ENCODE measurements around the gene KRTAP12-3.
"Not testable (repeated sequence)": the region's sequence is repeated elsewhere in the genome, so short reads cannot be mapped to it uniquely, and the experiment has no call there.

The KRTAP12-3 gene

GRCh38 chr21:44684077-44684476 lies 26.3 kb downstream of the KRTAP12-3 start:
- DNase-seq (ENCODE audit: low read depth in 2 of 2, low spot score in 1 of 2), result no peak

GRCh38 chr21:44684483-44684882 lies 26.8 kb downstream of the KRTAP12-3 start:
- DNase-seq (ENCODE audit: low read depth in 2 of 2, low spot score in 1 of 2), result no peak

- DNase-seq (ENCODE audit: low read depth in 2 of 2, low spot score in 1 of 2), result not testable (repeated sequence)
Observed at GRCh38 chr21:44685050-44685449, 27.3 kb downstream of the KRTAP12-3 start.

GRCh38 chr21:44686000-44686781 lies 28.5 kb downstream of the KRTAP12-3 start:
- DNase-seq (ENCODE audit: low read depth in 2 of 2, low spot score in 1 of 2), result no peak

- no peak for DNase-seq (ENCODE audit: low read depth in 2 of 2, low spot score in 1 of 2)
Observed at GRCh38 chr21:44686843-44687561, 29.3 kb downstream of the KRTAP12-3 start.

- DNase-seq (ENCODE audit: low read depth in 2 of 2, low spot score in 1 of 2), result no peak
Observed at GRCh38 chr21:44687671-44688070, 29.9 kb downstream of the KRTAP12-3 start.

- not testable (repeated sequence) for DNase-seq (ENCODE audit: low read depth in 2 of 2, low spot score in 1 of 2)
Observed at GRCh38 chr21:44689740-44690139, 32.0 kb downstream of the KRTAP12-3 start.

- no peak for DNase-seq (ENCODE audit: low read depth in 2 of 2, low spot score in 1 of 2)
Observed at GRCh38 chr21:44691686-44692085, 34.0 kb downstream of the KRTAP12-3 start.

GRCh38 chr21:44692798-44693512 lies 35.2 kb downstream of the KRTAP12-3 start:
- DNase-seq (ENCODE audit: low read depth in 2 of 2, low spot score in 1 of 2), result no peak

GRCh38 chr21:44694776-44695175 lies 37.0 kb downstream of the KRTAP12-3 start:
- DNase-seq (ENCODE audit: low read depth in 2 of 2, low spot score in 1 of 2), result no peak

GRCh38 chr21:44695184-44695583 lies 37.5 kb downstream of the KRTAP12-3 start:
- DNase-seq (ENCODE audit: low read depth in 2 of 2, low spot score in 1 of 2), result no peak

GRCh38 chr21:44695641-44696040 lies 37.9 kb downstream of the KRTAP12-3 start:
- no peak for DNase-seq (ENCODE audit: low read depth in 2 of 2, low spot score in 1 of 2)

- no peak for DNase-seq (ENCODE audit: low read depth in 2 of 2, low spot score in 1 of 2)
Observed at GRCh38 chr21:44696572-44696971, 38.8 kb downstream of the KRTAP12-3 start.

- DNase-seq (ENCODE audit: low read depth in 2 of 2, low spot score in 1 of 2), result not testable (repeated sequence)
Observed at GRCh38 chr21:44697172-44697810, 39.6 kb downstream of the KRTAP12-3 start, which contains the start of gene KRTAP10-12. Gene KRTAP10-12 (plus strand): TSS chr21:44697172. CDS start chr21:44697202, 30 bp downstream.

GRCh38 chr21:44697811-44698734 lies 40.3 kb downstream of the KRTAP12-3 start:
- no peak for DNase-seq (ENCODE audit: low read depth in 2 of 2, low spot score in 1 of 2)

GRCh38 chr21:44699502-44700001 lies 41.8 kb downstream of the KRTAP12-3 start:
- DNase-seq (ENCODE audit: low read depth in 2 of 2, low spot score in 1 of 2), result no peak

- no peak for DNase-seq (ENCODE audit: low read depth in 2 of 2, low spot score in 1 of 2)
Observed at GRCh38 chr21:44700101-44701022, 42.6 kb downstream of the KRTAP12-3 start.

GRCh38 chr21:44701023-44701400 lies 43.3 kb downstream of the KRTAP12-3 start:
- DNase-seq (ENCODE audit: low read depth in 2 of 2, low spot score in 1 of 2), result no peak

- no peak for DNase-seq (ENCODE audit: low read depth in 2 of 2, low spot score in 1 of 2)
Observed at GRCh38 chr21:44701541-44701940, 43.8 kb downstream of the KRTAP12-3 start.
